Left colon (tissue), 2 donors: ENCODE data around the gene UMAD1. TPM values are rescaled to one million over a fixed set of nuclear protein-coding genes. Genes with fewer than 3 reads are reported as not detected.

Experiments
- ATAC-seq: fragments of 200-7000 bp; cut with Tn5 transposase; one replicate; pipeline ENCODE4 v1.9.1; 2020; ENCODE audit warnings: mild to moderate bottlenecking, moderate library complexity
- DNase-seq, 2 donors: peaks; one replicate each; pipeline ENCODE4 v3.0.0-alpha.2; 2020
- intact Hi-C, 2 donors: fragments of 100-400 bp; cut with DNase I in 1 of 2; cut with micrococcal nuclease in 1 of 2; formaldehyde crosslinking; loops; one replicate each; pipeline versions ENCODE4 v1.11.2 to v1.14.0; 2022; cut with DNase I, micrococcal nuclease
- total RNA-seq, 2 donors: library from RNA; stranded (reverse); fragmentation: NEBNext Ultra II Directional; extraction: Animal tissue kit (Norgen Biotek cat#: 25700); gene quantifications; one replicate each; pipeline ENCODE4 v1.2.1, GENCODE V29; 2021
- donor health status: DM: no; HTN: no; CAD: no.
- donor health status: DM: yes; HTN: yes; CAD: no.

Gene UMAD1
- total RNA-seq, 2 donors from 2014 or later, result 16.1 to 24.7 TPM

DNA sequence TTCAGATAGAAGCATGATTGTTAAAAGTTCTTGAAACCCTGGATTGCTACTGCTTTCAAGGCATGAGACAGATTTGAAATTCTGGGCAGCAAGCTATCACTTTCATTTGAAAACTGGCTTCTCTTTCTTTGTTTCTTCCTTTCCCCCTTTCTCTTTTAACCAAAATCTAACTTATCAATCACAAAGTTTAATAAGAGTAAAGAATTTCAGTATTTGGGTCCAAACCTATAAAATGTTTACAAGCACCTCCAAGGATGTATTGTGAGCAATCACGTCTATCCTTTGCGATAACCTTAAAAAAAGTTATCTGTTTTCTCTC, 99.4 kb downstream of the UMAD1 start:
- DNase-seq (no peak), ATAC-seq (no peak)
- intact Hi-C loops, result no loop called here

DNA sequence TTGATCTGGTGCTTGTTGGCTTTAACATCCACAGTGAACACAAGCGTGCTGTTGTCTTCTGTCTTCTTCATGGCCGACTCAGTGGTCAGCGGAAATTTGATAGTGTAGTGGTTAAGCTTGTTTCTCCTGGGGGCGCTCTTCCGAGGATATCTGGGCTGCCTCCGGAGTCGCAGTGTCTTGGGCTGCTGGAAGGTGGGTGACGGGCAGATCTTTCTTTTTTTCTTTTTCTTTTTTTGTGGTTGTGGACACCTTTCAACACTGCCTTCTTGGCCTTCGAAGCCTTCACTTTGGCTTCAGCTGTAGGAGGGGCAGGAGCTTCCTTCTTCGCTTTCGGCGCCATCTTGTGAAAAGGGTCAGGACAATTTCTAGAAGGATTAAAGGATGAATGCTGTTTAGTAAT, 101.7 kb downstream of the UMAD1 start:
- no peak for DNase-seq
- intact Hi-C loops, result no loop called here
- ATAC-seq, result no peak

DNA sequence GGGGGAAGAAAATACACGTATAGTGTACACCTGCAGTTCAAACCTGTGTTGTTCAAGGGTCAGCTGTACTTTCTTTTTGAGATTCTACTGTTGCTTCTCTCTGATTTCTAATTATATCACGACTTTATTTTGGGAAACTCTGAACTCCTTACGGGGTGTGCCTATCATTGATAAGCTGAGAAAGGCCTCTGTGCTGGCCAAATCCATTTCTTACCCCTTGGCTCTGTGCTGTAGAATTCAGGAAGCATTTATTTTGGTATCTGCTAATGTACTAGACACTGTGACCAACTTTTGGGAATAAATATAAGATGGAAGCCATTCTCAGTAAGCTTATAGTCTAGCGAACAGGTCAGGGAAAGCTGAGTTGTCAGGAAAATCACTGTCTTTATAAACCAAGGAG, 104.7 kb downstream of the UMAD1 start:
- intact Hi-C loops, result no loop called here

DNA sequence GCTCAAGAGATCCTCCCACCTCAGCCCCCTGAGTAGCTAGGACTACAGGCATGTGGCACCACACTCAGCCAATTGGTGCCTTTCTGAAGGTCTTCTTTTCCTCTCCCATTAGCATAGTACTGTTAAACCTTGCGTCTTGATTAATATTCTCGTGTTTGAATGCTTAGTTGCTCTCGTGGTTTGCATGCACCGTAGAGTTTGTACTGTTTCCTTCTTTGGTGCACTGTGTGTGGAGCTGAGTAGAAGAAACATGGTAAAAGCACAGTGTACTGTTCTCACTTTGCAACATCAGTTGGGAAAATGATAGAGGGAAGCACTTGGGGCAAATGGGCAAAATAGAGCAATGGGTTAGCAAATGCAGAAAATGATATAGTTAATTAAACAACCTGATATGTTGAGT, 105.4 kb downstream of the UMAD1 start:
- intact Hi-C loops, result no loop called here
- ATAC-seq, result peak; percentile 37

More for the DNA sequence above, 104.7 kb downstream of the UMAD1 start:
- ATAC-seq, result no peak
- no peak for DNase-seq

GRCh38 chr7:7746458-7746857, 105.9 kb downstream of the UMAD1 start:
- intact Hi-C loops, result no loop called here
- ATAC-seq (peak; percentile 83), DNase-seq (peak in 1 of 2 donors; percentile 28)

More for the DNA sequence above, 105.4 kb downstream of the UMAD1 start:
- DNase-seq, result no peak

- ATAC-seq (peak; percentile 30), DNase-seq (no peak)
- intact Hi-C loops, result no loop called here
Measured at GRCh38 chr7:7750571-7751242, 110.2 kb downstream of the UMAD1 start.

DNA sequence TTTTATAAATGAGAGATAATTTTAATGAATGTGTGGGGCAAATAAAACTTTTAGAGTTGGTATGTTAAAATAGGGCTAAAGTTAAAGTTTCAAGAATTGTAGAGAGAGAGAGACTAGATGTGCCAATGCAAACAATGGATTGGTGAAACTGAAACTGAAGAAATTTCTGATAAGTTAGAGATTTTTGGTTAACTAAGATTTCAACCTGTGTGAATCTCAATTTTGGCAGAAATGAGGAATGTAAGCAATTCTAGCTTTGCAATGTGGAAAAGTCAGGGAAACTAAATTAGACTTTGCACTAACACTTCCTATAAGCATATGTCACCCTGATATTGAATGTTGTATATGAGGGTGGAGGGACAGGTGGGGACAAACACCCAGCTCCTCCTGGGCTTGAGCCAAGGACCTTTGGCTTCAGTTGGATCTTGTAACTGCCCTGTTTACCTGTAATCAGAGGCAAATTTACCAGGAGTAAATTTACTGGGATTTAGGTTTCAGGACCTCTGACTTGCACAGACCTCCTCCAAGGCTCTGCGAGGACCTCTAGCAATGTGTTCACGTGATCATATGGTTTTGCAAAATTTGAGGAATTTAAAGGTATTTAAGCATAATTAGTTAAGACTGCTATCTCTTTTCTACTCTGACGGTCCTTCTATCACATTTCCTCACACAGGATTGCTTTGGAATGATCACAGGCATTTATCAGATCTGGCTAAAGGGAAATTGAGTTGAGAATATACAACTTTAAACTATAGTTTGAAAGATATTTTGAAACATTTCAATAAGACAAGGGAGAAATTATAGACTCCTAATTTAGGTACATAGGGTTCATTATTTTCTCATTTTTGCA, 110.9 kb downstream of the UMAD1 start:
- ATAC-seq, result peak; percentile 97
- peak; percentile 42 to 64 for DNase-seq
- intact Hi-C loops, result no loop called here

- DNase-seq, result no peak
- ATAC-seq, result no peak
- intact Hi-C loops, result loop anchor here in 1 of 2 donors (5.0 kb wide), 1 partner anchor 74 kb away; no protein-coding TSS in a partner anchor
Measured at GRCh38 chr7:7756577-7756976, 116.0 kb downstream of the UMAD1 start.

- intact Hi-C loops, result loop anchor here in 1 of 2 donors (5.0 kb wide), 1 partner anchor 75 kb away; no protein-coding TSS in a partner anchor
- ATAC-seq (no peak), DNase-seq (no peak)
Measured at GRCh38 chr7:7757576-7757975, 117.0 kb downstream of the UMAD1 start.

DNA sequence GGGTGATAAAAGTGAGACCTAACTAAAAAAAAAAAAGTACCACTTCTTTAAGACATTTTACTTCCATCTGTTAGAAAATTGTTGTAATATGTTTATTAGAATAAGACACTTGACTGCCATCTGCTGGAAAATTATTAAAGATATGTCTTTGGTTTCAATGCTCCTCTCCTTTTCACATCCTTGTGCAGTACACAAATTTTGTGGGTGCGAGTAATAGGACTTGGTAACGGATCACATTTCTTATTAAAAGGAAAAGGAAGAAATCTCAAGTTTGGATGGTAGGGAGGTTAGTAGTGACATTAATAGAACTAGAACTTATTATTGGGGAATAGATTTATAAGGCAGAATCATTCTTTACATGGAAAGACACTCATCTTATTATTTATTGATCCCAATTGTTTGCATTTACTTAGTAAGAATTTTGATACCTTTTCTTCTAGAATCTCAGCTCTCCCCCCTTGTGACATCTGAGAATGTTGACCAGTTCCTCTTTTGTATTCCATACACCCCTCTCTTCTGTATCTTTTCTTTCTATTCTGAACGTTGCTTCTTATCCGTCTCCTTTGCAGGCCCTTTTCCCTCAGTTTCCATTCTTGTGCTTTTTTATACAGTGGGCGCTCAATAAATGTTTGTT, 120.9 kb downstream of the UMAD1 start:
- no peak for DNase-seq

DNA sequence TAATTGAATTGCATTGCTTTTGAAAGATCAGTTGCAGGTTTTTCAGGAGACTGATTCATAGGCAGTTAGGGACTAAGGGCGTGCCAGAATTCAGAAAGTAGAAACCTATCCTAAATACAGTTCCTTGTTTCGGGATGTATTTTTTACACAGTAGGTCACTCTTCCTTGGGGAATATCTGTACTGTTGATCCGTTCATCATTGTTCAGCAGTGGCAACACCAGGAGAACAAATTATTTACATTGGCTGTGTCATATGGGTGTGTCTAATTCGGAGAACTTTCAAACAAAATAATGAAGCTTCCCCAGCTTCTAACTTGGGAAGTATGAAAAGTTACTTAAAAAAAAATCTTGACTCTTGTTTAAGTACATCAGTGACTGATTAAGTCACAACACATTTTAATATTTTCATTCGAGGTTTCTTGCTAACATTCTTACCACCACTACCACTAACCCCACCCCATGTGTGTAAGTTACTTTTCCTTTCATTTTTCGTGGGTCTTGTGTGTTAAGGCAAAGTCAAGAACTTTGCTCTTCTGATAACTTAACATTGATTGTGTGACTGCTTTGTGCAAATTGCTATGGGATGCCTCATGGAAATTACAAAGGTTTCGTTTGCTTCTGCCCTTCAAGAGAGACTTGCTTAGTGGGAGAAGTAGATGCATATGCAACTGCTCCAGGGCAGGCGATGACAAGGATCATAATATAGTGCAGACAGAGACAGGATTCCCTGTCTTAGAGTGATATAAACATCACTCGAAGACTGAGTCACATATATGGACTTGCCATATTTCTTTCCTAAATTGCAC, 121.6 kb downstream of the UMAD1 start:
- DNase-seq, result no peak
- peak; percentile 87 for ATAC-seq
- intact Hi-C loops, result no loop called here

More for the DNA sequence above, 120.9 kb downstream of the UMAD1 start:
- ATAC-seq, result peak; percentile 48
- intact Hi-C loops, result no loop called here

DNA sequence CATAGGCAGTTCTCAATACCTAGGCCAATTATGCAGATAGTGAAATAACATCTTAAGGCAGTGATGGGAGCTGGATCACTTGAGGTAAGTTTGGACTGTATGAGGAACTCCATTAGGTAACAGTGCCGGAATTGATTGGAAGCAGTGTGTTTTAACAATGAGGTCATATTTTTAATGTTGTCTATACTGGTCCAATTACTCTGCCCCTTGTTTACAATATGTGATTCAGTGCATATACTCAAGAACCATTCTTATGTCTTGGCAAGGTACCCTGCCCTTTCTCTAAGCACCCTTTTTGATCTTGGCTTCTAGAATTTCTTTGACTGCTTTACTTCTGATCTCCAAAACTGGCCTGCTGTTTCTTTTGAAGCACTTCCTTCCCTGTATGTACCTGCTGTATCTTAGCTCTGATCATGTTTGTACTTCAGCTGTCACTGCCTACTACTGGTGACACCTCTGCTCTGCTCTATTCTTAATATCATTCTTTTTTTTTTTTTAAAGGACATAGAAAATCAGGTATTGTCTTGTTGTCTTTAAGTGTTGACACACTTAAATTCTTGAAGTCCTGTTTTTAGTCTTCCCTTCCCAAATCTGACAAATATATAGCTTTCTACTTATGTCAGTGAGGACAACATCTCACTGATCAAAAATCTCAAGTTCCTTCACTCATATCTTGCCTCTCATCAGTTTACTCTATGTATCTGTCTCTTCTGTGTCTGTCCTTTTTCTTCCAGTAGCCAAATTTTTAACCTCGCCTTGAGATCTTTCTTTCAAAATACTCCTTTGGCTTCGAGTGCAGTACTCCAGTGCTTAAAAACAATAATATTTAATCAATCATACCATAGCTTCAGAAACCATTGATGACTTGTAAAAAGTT, 124.2 kb downstream of the UMAD1 start:
- DNase-seq (no peak), ATAC-seq (no peak)
- intact Hi-C loops, result no loop called here

DNA sequence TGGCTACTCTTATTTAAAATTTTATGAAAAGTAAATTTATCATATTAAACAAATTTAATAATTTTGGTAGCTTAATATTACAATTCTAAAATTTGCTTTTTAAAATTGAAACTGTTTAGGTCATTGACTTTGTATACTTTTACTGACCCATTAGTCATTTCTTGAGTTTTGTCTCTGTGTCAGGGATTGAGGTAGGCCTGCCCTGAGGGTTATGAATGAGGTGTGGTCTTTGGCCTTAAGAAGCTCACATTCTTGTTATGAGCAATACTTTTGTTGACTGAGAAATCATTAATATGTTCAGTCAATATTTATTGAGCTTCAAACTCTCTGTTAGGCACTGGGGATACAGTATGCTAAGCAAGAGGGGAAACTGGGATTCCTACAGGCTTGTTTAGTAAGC, 124.9 kb downstream of the UMAD1 start:
- ATAC-seq (no peak), DNase-seq (no peak)
- intact Hi-C loops, result no loop called here

DNA sequence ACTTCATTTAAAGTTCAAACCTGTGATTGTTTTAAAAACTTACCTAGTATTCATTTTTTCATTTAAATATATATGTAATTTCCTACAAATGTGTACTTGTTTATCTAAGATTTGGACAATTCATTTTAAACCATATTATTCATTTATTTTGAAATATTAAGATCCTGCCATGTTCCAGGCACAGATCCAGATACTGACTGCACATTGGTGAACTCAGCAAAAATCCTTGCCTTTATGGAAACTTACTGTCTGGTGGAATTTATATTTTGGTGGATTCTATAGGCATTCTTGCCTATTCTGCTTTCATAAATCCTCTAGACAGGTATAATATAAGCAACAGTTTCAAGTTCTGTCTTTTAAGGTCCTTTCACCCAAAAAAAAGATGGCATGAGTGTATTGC, 126.1 kb downstream of the UMAD1 start:
- DNase-seq (no peak), ATAC-seq (no peak)
- intact Hi-C loops, result no loop called here

DNA sequence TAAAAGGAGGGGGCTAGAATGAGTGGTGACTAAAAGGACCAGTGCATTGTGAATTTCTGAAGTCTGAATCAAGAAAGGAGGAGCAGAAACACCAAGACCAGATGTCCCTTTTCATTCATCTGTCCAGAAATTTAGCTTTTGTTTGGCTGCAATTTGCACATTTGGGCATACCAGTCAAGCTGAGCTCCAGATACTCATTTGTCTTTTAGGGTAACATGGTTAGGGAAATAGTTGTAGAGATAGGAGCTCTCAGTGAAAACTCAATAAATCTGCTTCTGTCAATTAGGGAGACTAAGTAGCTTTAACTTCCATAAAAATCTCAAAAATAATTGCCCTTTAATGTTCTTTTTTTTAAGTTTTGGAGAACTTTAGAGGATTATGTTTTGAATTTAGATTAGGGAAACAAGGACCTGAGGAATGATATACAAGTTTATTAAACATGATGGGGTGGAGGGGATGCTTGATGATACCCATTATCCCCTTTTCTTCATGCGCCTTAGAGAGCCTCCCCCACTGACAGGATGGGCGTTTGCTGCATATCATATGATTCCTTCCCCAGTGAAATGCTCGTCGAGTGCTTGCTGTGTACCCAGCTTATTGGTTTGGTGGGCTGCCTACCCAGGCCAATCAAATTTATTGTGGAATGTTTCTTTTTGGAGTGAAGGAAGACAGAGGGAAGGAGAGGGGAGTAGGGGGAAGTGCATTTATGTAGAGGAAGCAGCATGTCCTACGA, 128.6 kb downstream of the UMAD1 start:
- no peak for DNase-seq
- intact Hi-C loops, result no loop called here
- ATAC-seq, result no peak

GRCh38 chr7:7769710-7770627, 129.4 kb downstream of the UMAD1 start:
- DNase-seq (no peak), ATAC-seq (no peak)
- intact Hi-C loops, result no loop called here
